C4-2B (cell line): Measurements from ENCODE around the gene PTPRU.

Experiments used
- H3K27ac ChIP-seq: fragments of 450-650 bp; 2 replicates; pipeline ENCODE4 v1.5.1; 2017
- CTCF ChIP-seq: fragments of 450-650 bp; conservative IDR thresholded peaks from 2 replicates; pipeline ENCODE4 v1.5.1; 2017; ENCODE audit warnings: mild to moderate bottlenecking
- ZFX ChIP-seq: fragments of 450-650 bp; IDR thresholded peaks from 2 replicates; pipeline ENCODE4 v1.6.1; 2017

PTPRU gene

GRCh38 chr1:29362764-29363163 is 126.4 kb downstream of the PTPRU start:
- TF ChIP-seq ZFX (no peak), CTCF (no peak)
- H3K27ac ChIP-seq, result no peak overlapping the region

GRCh38 chr1:29363536-29363935 is 127.2 kb downstream of the PTPRU start:
- no peak overlapping the region for H3K27ac ChIP-seq
- no peak for TF ChIP-seq ZFX
- TF ChIP-seq CTCF, result no peak

DNA sequence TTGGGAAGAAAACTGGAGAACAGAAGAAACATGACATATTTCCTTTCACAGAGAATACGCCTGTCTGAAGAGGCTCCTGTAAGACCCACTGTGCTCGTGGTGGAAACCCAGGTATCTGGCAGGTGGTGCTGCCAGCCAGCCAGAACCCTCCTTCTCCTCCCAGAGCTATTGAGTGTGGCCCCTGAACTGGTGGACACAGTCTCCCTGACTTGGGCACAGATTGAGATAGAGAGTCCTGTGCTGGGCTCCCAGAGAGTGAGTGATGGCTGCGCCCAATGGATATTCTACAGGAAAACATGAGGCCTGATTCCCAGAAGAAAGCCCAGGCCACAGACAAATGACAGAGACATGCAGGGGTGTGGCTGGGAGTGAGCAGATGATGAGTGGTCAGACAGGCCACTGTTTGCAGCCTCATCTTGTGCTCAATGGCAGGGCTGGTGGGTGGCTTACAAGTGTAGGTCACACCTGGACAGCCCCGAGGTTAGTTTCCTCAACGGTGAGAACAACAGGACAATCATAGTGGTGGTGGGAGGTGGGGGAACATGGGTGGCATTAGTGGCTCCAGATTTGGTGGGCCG is 127.9 kb downstream of the PTPRU start:
- H3K27ac ChIP-seq, result no peak overlapping the region
- TF ChIP-seq CTCF (no peak), ZFX (no peak)

- no peak overlapping the region for H3K27ac ChIP-seq
- TF ChIP-seq CTCF (no peak), ZFX (no peak)
Observed at GRCh38 chr1:29365906-29366670, 129.8 kb downstream of the PTPRU start.

DNA sequence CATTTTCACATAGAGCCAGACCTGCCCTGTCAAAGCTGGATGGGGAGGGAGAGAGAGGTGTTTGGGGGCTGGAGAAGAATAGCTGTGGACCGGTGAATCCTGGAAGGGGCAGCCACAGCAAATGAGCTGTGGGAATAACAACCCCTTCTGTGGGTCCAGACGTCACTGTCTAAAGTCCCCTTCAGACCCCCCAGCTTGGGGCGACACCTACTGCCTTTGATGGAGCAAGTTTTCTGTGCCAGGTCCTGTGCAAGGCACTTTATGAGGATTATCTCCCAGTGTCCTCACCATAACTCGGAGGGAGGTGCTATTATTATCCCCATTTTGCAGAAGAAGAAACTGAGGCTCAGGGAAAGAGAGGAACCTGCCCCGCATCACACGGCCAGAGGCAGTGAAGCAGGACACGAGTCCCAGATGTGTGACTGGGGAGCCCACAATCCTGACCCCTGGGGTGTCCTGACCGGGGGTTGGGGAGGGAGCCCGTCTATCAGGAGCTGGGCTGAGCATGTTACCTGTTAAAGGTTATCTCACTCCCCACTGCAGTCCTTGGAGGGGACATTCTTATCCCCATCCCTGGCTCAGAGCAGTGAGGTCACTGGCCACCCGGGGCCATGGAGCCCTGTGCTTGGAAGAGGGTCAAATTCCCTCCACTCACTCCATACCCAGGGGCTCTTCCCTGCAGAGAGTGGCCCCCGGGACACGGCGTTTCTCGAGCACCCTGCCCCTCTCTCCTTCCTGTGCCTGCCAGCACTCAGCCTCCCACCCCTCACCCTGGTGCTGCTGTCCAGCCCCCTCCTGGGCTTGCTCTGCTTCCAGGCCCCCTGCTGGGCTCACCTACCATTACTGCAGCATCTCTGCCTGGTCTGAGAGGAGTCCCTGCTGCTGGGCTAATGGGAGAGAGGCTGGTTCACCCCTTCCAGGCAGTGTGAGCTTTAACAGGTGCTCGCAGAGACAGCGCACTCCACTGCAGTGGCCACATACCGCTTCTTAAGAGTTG is 132.9 kb downstream of the PTPRU start:
- no peak for TF ChIP-seq ZFX
- TF ChIP-seq CTCF, result no peak
- no peak overlapping the region for H3K27ac ChIP-seq

- TF ChIP-seq CTCF (no peak), ZFX (no peak)
Observed at GRCh38 chr1:29370067-29370466, 133.7 kb downstream of the PTPRU start.

DNA sequence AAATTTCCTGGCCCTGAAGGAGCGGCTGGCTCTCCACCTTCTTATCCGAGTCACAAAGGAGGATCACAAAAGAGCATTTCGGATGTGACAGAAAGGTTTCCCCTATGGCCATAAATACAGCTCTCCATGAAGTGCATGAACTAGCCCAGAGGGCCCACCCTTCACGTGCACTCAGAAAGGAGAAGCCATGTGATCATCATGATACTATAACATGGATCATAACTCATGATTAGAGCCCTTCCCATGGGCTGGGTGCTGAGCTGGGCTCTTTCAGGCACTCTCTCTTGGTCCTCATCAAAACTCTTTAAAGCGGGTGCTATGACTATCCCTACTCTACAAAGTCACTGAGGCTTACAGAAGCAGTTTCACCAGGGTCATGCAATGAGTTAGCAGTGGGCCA is 135.0 kb downstream of the PTPRU start:
- H3K27ac ChIP-seq, result no peak overlapping the region
- TF ChIP-seq ZFX (no peak), CTCF (no peak)

More at GRCh38 chr1:29370067-29370466, 133.7 kb downstream of the PTPRU start:
- H3K27ac ChIP-seq, result no peak overlapping the region
